GM18505 (cell line): Measurements from ENCODE around the gene IPCEF1.
"Not testable (repeated sequence)": the region's sequence is repeated elsewhere in the genome, so short reads cannot be mapped to it uniquely, and the experiment has no call there.

Experiments
- ATAC-seq: cut with Tn5 transposase; IDR thresholded peaks from one replicate; pipeline ENCODE4 v1.9.1; 2021; ENCODE audit not compliant: unreplicated experiment
- POLR2A ChIP-seq: IDR thresholded peaks from 4 replicates; pipeline ENCODE4 v1.6.1; 2011; ENCODE audit warnings: borderline replicate concordance; ENCODE audit not compliant: insufficient read depth, insufficient read length; ENCODE audit errors: extremely low read depth

IPCEF1 gene

DNA sequence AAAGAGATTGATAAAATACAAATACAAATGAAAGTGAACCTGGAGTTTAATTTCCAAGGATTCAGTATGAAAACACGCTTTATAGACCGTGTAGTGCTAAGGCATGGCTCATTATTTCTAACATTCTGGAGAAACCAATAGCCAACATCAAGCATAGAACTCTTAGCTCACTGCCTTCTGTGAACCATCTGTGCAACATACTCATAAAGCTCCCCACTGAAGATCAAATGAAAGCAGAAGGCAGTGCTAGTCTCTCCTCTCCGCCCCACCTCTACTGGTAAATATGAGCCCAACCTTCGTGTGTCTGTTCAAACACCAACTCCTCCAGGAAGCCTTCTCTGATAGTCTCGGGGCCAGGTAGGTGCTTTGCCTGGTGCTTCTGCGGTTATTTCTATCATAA lies 153.6 kb downstream of the IPCEF1 start:
- no peak for ATAC-seq
- TF ChIP-seq POLR2A = no peak

DNA sequence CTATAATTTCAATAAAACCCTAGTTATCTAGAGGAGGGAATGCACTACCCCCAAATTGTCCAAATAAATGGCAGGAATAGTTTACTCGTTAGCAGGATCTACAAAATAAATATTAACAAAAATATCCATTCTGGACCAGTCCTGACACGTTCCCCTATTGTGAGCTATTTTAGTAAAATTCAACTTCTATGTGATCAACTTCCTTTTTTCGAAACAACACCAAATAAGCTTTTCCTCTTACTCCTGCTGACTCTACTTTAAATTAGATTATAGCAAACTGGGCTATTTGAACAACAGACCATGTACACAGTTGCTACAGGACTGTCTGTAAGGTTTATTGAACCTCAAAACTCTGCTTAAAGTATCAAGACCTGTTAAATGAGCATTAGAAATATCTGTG lies 154.3 kb downstream of the IPCEF1 start:
- no peak for ATAC-seq

GRCh38 chr6:154201688-154202087 lies 154.9 kb downstream of the IPCEF1 start:
- not testable (repeated sequence) for ATAC-seq

More for the DNA sequence above, 154.3 kb downstream of the IPCEF1 start:
- TF ChIP-seq POLR2A = no peak

- TF ChIP-seq POLR2A = no peak
- ATAC-seq = no peak
Measured at GRCh38 chr6:154197196-154197860, 159.3 kb downstream of the IPCEF1 start.

GRCh38 chr6:154196333-154196885 lies 160.2 kb downstream of the IPCEF1 start:
- no peak for ATAC-seq
- TF ChIP-seq POLR2A = no peak

DNA sequence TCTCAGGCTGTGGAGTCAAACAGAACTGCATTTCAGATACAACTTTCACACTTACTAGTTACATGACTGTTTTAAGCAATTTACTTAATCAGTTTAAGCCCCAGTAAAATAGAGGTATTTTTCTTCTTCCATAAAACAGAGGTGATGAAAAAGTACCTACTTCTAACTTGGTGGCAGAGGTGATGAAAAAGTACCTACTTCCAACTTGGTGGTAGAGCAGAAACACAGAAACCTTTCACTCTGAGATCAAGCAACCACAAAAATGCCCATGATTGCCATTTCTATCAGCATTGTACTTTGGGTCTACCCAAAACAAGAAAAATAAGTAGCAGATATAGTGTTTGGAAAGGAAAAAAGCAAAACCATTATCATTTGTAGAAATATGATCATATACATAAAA lies 168.9 kb downstream of the IPCEF1 start:
- TF ChIP-seq POLR2A = no peak
- no peak for ATAC-seq

- ATAC-seq = no peak
- no peak for TF ChIP-seq POLR2A
Measured at GRCh38 chr6:154187203-154187602, 169.4 kb downstream of the IPCEF1 start.

DNA sequence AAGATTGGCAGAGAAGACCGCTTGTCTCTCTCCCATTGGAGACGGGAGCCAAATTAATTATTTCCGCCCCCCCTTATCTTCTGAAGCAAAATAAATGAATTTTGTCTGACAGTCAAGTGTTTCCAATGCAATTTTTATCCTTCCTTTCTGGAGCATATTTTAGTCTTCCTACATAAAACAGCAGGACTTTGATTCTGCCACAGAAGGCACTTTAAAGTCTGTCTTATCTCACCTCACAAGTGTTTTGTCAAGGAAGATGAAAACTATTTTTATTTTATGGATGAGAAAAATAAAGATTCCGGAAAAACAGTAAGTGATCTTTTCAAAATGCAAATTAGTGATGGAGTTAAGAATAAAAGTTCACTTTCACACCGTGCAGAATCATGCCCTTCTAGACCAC lies 177.2 kb downstream of the IPCEF1 start:
- no peak for TF ChIP-seq POLR2A

GRCh38 chr6:154172393-154172792 lies 184.2 kb downstream of the IPCEF1 start:
- not testable (repeated sequence) for ATAC-seq

More for the DNA sequence above, 177.2 kb downstream of the IPCEF1 start:
- ATAC-seq = no peak

DNA sequence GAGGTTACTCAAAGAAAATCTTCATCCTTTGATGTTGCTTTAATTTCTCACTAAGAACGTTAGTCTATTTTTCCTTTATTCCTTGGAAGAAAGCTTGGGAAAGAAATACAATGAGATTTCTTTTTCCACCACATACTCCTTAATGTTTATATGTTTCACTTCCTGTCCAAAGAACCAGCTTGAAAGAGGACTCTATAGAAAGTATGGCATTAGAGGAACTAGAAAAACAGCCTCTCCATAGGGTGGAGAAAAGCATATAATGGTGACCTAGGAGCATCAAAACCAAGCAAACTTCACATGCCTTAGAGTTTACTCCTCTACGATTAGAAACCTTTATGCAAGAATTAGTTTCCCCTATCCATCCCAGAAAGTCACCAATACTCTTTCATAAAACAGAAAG lies 186.5 kb downstream of the IPCEF1 start:
- no peak for ATAC-seq
- TF ChIP-seq POLR2A = no peak

DNA sequence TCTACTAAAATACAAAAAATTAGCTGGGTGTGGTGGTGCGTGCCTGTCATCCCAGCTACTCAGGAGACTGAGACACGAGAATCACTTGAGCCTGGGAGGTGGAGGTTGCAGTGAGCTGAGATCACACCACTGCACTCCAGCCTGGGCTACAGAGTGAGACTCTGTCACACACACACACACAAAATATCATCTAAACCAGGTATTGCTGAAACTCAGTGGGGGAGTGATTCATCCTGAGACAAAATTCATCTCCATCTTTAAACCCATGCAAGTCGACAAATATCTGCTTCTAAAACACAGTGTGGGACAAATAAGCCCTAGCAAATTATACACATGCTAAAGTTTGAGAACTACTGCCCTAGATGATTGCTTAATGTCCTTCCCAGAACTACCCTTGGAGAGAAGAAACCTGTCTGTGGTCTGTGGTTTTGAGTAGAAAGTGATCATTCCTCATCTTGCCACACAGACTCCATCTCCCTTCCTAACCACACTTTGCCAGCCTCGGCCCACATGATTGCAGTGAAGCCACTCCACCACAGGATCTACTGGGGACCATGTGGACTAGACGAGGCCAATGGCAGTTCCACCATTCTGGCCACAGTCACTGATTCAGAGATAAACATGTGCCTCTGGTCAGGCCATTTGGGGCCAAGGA lies 187.3 kb downstream of the IPCEF1 start:
- no peak for TF ChIP-seq POLR2A
- no peak for ATAC-seq

GRCh38 chr6:154167126-154167525 lies 189.5 kb downstream of the IPCEF1 start:
- TF ChIP-seq POLR2A = no peak
- no peak for ATAC-seq

- no peak for ATAC-seq
Measured at GRCh38 chr6:154166140-154166539, 190.5 kb downstream of the IPCEF1 start.

DNA sequence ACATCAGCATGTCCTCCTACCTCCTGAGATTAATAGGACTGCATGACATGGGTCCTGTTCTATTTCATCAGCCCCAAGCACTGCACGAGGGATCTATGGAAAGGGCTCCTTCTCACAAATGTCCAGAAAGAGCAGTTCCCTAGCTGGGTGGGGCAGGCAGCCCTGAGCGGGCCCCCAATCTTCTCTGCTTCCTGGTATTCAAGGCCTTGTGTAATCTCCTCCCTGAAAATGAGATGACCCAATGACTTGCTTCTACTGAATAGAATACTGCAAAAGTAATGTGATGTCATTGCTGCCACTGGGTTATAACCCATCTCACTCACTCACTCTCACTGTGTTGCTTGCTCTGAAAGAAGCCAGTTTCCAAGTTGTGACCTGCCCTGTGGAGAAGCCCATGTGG lies 191.1 kb downstream of the IPCEF1 start:
- TF ChIP-seq POLR2A = no peak
- no peak for ATAC-seq

More at GRCh38 chr6:154166140-154166539, 190.5 kb downstream of the IPCEF1 start:
- TF ChIP-seq POLR2A = no peak
